HepG2 (cell line): Measurements from ENCODE around the gene CLEC2D. TPM values are rescaled to one million over a fixed set of nuclear protein-coding genes. Genes with fewer than 3 reads are reported as not detected.

Source experiments
- ATAC-seq: fragments of 200-7000 bp; cut with Tn5 transposase; 3 replicates; pipeline ENCODE4 v1.9.1; 2020; ENCODE audit warnings: mild to moderate bottlenecking, moderate library complexity
- BruUV-seq: library from RNA; stranded (reverse); fragments of 400-500 nt; replicated peaks from 2 replicates; lab custom pipeline; 2021; lab: Mats Ljungman, UMichigan
- CTCF ChIA-PET: fragments of 300-600 bp; formaldehyde crosslinking; extraction: SDS; loops from one replicate; lab custom pipeline; 2021; ENCODE audit warnings: low total read pairs, inconsistent platforms, low intra/inter-chr PET ratio; lab: Yijun Ruan, JAX
- POLR2A ChIA-PET: fragments of 350-600 bp; sonication (Branson Sonifier 250); formaldehyde crosslinking; loops from one replicate; lab custom pipeline; 2020; ENCODE audit warnings: antibody characterized with exemption, inconsistent platforms; lab: Yijun Ruan, JAX
- DNase-seq: peaks from one replicate; pipeline ENCODE4 v3.0.0-alpha.2; 2015; ENCODE audit warnings: low spot score
- FAIRE-seq: peaks from 3 replicates; lab custom pipeline; 2011; peaks lifted over from hg19 to GRCh38; lab: Jason Lieb, UNC
- H2AFZ ChIP-seq: one replicate; pipeline ENCODE4 v1.6.1; 2011; ENCODE audit warnings: low read length, inconsistent platforms
- H3K27ac ChIP-seq: fragments of 300-600 bp; 3 replicates; pipeline ENCODE4 v1.8.0; 2011; ENCODE audit warnings: mixed run types, mild to moderate bottlenecking, mixed read lengths, low read length, inconsistent platforms; ENCODE audit not compliant: insufficient read depth; ENCODE audit errors: extremely low read length
- H3K27me3 ChIP-seq, 2 experiments: fragments of 200-600 bp in 1 of 2; 2 replicates in 1 of 2; 3 replicates in 1 of 2; pipeline versions ENCODE4 v1.6.0 to v1.8.0; 2011; ENCODE audit warnings: low read length in 2 of 2, mild to moderate bottlenecking in 2 of 2, moderate library complexity in 2 of 2, inconsistent platforms in 1 of 2; ENCODE audit not compliant: insufficient read depth in 2 of 2, control insufficient read depth in 1 of 2
- H3K36me3 ChIP-seq, 2 experiments: fragments of 200-600 bp in 1 of 2; replicated peaks in 1 of 2; 2 replicates in 1 of 2; 3 replicates in 1 of 2; pipeline versions ENCODE4 v1.5.1 to v1.8.0; 2011; ENCODE audit warnings: low read length in 2 of 2, inconsistent platforms in 1 of 2; ENCODE audit not compliant: insufficient read depth in 2 of 2, control insufficient read depth in 1 of 2
- H3K4me1 ChIP-seq: 2 replicates; pipeline ENCODE4 v1.5.1; 2012; ENCODE audit warnings: low read length, inconsistent platforms; ENCODE audit not compliant: insufficient read depth
- H3K4me2 ChIP-seq: 2 replicates; pipeline ENCODE4 v1.6.0; 2011; ENCODE audit warnings: low read depth, low read length, inconsistent platforms
- H3K4me3 ChIP-seq, 3 experiments: fragments of 200-600 bp in 1 of 3; sonication (generic), shearing (Covaris generic) in 1 of 3; replicated peaks in 1 of 3; 2 replicates each; pipeline ENCODE4 v1.5.1; 2011 to 2016; ENCODE audit warnings: low read length in 3 of 3, inconsistent platforms in 2 of 3, low read depth in 2 of 3, mild to moderate bottlenecking in 2 of 3, control low read depth in 1 of 3, mixed read lengths in 1 of 3; ENCODE audit not compliant: insufficient read depth in 1 of 3
- H3K79me2 ChIP-seq: one replicate; pipeline ENCODE4 v1.6.1; 2011; ENCODE audit warnings: low read length, inconsistent platforms; ENCODE audit not compliant: insufficient read depth
- H3K9ac ChIP-seq: 2 replicates; pipeline ENCODE4 v1.6.0; 2011; ENCODE audit warnings: mild to moderate bottlenecking, low read depth, low read length, inconsistent platforms; ENCODE audit not compliant: insufficient read depth
- H3K9me3 ChIP-seq: 2 replicates; pipeline ENCODE4 v1.5.1; 2012; ENCODE audit warnings: mild to moderate bottlenecking, low read length
- H4K20me1 ChIP-seq: 2 replicates; pipeline ENCODE4 v1.6.0; 2011; ENCODE audit warnings: inconsistent platforms, mild to moderate bottlenecking, low read length, moderate library complexity; ENCODE audit not compliant: insufficient read depth
- GLI4 ChIP-seq: sonication (generic); formaldehyde crosslinking; IDR thresholded peaks from 2 replicates; pipeline ENCODE4 v1.5.1; 2020; ENCODE audit warnings: missing genetic modification reagents, mild to moderate bottlenecking, moderate library complexity, borderline replicate concordance
- GTF3A ChIP-seq: sonication (generic); formaldehyde crosslinking; conservative IDR thresholded peaks from 2 replicates; pipeline ENCODE4 v1.4.0; 2020; ENCODE audit warnings: mild to moderate bottlenecking, missing genetic modification reagents
- JUND ChIP-seq: sonication (generic); formaldehyde crosslinking; IDR thresholded peaks from 2 replicates; pipeline ENCODE4 v1.8.0; 2022; ENCODE audit warnings: mild to moderate bottlenecking, missing genetic modification reagents
- KLF15 ChIP-seq: sonication (generic); formaldehyde crosslinking; IDR thresholded peaks from 2 replicates; pipeline ENCODE4 v1.8.1; 2023; ENCODE audit warnings: borderline replicate concordance, mild to moderate bottlenecking, inconsistent platforms, missing genetic modification reagents, mixed read lengths
- MYPOP ChIP-seq: sonication (generic); formaldehyde crosslinking; IDR thresholded peaks from 2 replicates; pipeline ENCODE4 v1.8.1; 2023; ENCODE audit warnings: mild to moderate bottlenecking, moderate library complexity, missing genetic modification reagents
- ONECUT2 ChIP-seq: sonication (generic); formaldehyde crosslinking; IDR thresholded peaks from 2 replicates; pipeline ENCODE4 v1.4.0; 2020; ENCODE audit warnings: missing genetic modification reagents
- RCOR2 ChIP-seq: IDR thresholded peaks from 2 replicates; pipeline ENCODE4 v1.6.1; 2016; ENCODE audit warnings: missing biosample characterization, missing genetic modification reagents
- SAFB2 ChIP-seq: sonication (generic); formaldehyde crosslinking; IDR thresholded peaks from 2 replicates; pipeline ENCODE4 v1.5.1; 2020; ENCODE audit warnings: missing genetic modification reagents, low read depth, mild to moderate bottlenecking, borderline replicate concordance
- SOX13 ChIP-seq, 3 experiments: fragments of 450-650 bp in 1 of 3; sonication (generic) in 1 of 3; formaldehyde crosslinking in 1 of 3; IDR thresholded peaks in 2 of 3; conservative IDR thresholded peaks in 1 of 3; 2 replicates each; pipeline versions ENCODE4 v1.5.0 to v1.6.1; 2016 to 2020; ENCODE audit warnings: antibody characterized with exemption in 1 of 3, mild to moderate bottlenecking in 1 of 3, missing compliant biosample characterization in 1 of 3, missing genetic modification reagents in 1 of 3, moderate library complexity in 1 of 3
- SP2 ChIP-seq: sonication (generic); formaldehyde crosslinking; IDR thresholded peaks from 2 replicates; pipeline ENCODE4 v1.5.1; 2020; ENCODE audit warnings: mild to moderate bottlenecking, missing genetic modification reagents
- TAF15 ChIP-seq: fragments of 200-400 bp; formaldehyde crosslinking; IDR thresholded peaks from one replicate; pipeline ENCODE4 v1.6.1; 2018; ENCODE audit warnings: mild to moderate bottlenecking, low read depth, low read length; ENCODE audit not compliant: poor library complexity, severe bottlenecking
- TEAD3 ChIP-seq: optimal IDR thresholded peaks from 2 replicates; pipeline ENCODE3; 2016; ENCODE audit warnings: borderline replicate concordance
- ZNF256 ChIP-seq: sonication (generic); formaldehyde crosslinking; conservative IDR thresholded peaks from 2 replicates; pipeline ENCODE4 v1.4.0; 2020; ENCODE audit warnings: missing genetic modification reagents
- WGBS: methylation state at CpG from one replicate; pipeline ENCODE4 v1.1.6; 2017; ENCODE audit warnings: low lambda C conversion rate; 5-methylcytosine and 5-hydroxymethylcytosine counted together
- in situ Hi-C: cut with HindIII; loops from 2 replicates; pipeline ENCODE4 v1.10.0; 2017; ENCODE audit warnings: low pct_unique_long_range_greater_than_20kb; ENCODE audit not compliant: extremely low pct_ligation_motif_present
- intact Hi-C: fragments of 100-400 bp; cut with micrococcal nuclease; formaldehyde crosslinking; loops from one replicate; pipeline ENCODE4 v1.10.0; 2022; ENCODE audit not compliant: unreplicated experiment
- polyA plus RNA-seq, 8 experiments: library from polyadenylated mRNA; depleted of rRNA in 3 of 8; stranded (reverse) in 7 of 8; unstranded in 1 of 8; fragments of >200 nt; fragmentation: Illumina TruSeq in 4 of 8; extraction: Trizol in 4 of 8; gene quantifications; 2 replicates each; pipeline versions ENCODE4 v1.2.1 to v1.2.3, GENCODE V29; 2011 to 2016; ENCODE audit warnings: low read depth in 4 of 8, missing spikeins in 1 of 8, mixed read lengths in 1 of 8; ENCODE audit not compliant: insufficient read depth in 1 of 8
- total RNA-seq, 5 experiments: library from RNA; depleted of rRNA; stranded (reverse); fragments of >200 nt; fragmentation: Illumina TruSeq; extraction: Trizol; gene quantifications; 2 replicates each; pipeline ENCODE4 v1.2.3, GENCODE V29; 2016; ENCODE audit warnings: low read depth in 1 of 5
- TF ChIP-seq, protein P1 (sequence below): sonication (generic); formaldehyde crosslinking; IDR thresholded peaks from 2 replicates; pipeline ENCODE4 v1.8.0; 2022; ENCODE audit warnings: missing genetic modification reagents, mild to moderate bottlenecking, inconsistent platforms, borderline replicate concordance
- TF ChIP-seq, protein P2 (sequence below): sonication (generic); formaldehyde crosslinking; IDR thresholded peaks from 2 replicates; pipeline ENCODE4 v1.5.1; 2020; ENCODE audit warnings: missing genetic modification reagents, mild to moderate bottlenecking, borderline replicate concordance

CLEC2D gene
- total and polyA plus RNA-seq, 2 of the 13 experiments (the other 11 are each of a cell fraction or from before 2014, with no cell fraction given), result 2.5 to 8.6 TPM

GRCh38 chr12:9634177-9634803, 35.2 kb upstream of the CLEC2D start (continued):
- TF ChIP-seq, protein P1, sequence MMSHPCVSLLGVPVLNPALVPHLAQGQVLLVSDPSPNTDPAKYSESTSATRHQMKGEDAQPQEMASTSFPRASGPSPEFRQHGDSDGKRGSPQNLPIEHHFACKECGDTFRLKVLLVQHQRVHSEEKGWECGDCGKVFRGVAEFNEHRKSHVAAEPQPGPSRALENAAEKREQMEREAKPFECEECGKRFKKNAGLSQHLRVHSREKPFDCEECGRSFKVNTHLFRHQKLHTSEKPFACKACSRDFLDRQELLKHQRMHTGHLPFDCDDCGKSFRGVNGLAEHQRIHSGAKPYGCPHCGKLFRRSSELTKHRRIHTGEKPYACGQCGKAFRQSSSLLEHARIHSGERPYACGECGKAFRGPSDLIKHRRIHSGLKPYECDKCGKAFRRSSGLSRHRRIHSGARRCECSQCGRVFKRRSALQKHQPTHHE (CRISPR knock-in tag), result no peak

DNA sequence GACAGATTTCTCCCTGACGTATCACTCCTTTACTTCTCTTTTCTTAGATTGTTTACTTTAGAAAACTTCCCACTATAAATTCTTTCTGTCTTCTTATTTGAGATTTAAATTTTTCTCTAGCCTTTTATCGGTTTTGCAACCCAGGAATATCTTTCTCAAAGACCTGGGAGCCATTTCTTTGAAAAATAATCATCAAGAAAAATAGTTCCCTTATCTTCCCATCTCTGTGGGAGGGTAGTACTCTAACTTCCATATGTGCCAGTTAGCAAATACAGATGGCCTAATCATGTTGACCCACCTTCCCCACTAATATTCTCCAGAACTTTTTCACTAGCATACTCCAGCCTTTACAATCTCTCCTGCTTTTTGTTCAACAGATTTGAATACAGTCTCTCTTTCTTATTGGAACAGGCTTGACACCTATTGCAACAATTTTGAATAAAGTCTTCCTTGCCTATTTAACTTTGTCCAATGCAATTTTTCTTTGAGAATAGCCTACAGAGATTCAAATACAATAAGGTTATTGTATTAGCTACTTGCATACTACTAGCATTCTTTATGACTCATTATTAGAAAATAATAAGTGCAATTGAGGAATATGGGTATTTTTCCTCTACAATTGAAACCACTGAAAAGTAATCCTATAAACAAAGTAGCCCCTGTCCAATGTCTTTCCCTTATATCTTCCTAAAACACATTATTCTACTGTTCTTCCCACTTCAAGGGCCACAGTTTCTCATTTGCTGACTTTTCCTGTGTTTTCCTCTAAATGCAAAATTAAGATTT, 34.4 kb upstream of the CLEC2D start:
- no peaks in the 10 kb centered on the region for H3K79me2 ChIP-seq
- ChIA-PET POLR2A (no interaction called here), CTCF (interaction anchor here (1.6 to 3.2 kb wide), 2 partner anchors 59 to 72 kb away, joined by 5 to 52 read pairs; no protein-coding TSS in a partner anchor)
- no peaks in the 10 kb centered on the region for H3K36me3 ChIP-seq
- no TSS peak for BruUV-seq
- intact Hi-C loops (loop anchor here (1.0 kb wide), 1 partner anchor 73 kb away; no protein-coding TSS in a partner anchor), in situ Hi-C loops (no loop called here)
- H2AFZ ChIP-seq, result no peak overlapping the region
- H3K9me3 ChIP-seq, result no peaks in the 10 kb centered on the region
- DNase-seq (no peak), FAIRE-seq (no peak), ATAC-seq (no peak)
- no peak overlapping the region for H3K27ac ChIP-seq
- H3K4me1 ChIP-seq, result no peaks in the 10 kb centered on the region
- 63% methylated on average over 2 of the region's 2 CpGs for WGBS
- no peaks in the 10 kb centered on the region for H4K20me1 ChIP-seq
- no peak for TF ChIP-seq GTF3A (CRISPR knock-in tag)
- TF ChIP-seq SOX13 (IDR thresholded peaks at IDR 0.05), result no peak
- TF ChIP-seq SOX13 (CRISPR knock-in tag; conservative IDR thresholded peaks at IDR 0.05 in 1 of 2, IDR thresholded peaks at IDR 0.05 in 1 of 2), result no peak
- no peak for TF ChIP-seq GLI4 (CRISPR knock-in tag)
- TF ChIP-seq ONECUT2 (CRISPR knock-in tag), result no peak
- no peak for TF ChIP-seq TAF15
- no peak for TF ChIP-seq SAFB2 (CRISPR knock-in tag)
- TF ChIP-seq ZNF256, result no peak
- no peak for TF ChIP-seq JUND (CRISPR knock-in tag)
- no peak for TF ChIP-seq MYPOP (CRISPR knock-in tag)
- TF ChIP-seq TEAD3 (CRISPR knock-in tag), result no peak
- TF ChIP-seq SP2 (CRISPR knock-in tag), result no peak
- no peak for TF ChIP-seq KLF15
- TF ChIP-seq RCOR2 (CRISPR knock-in tag), result no peak
- TF ChIP-seq, protein P2, sequence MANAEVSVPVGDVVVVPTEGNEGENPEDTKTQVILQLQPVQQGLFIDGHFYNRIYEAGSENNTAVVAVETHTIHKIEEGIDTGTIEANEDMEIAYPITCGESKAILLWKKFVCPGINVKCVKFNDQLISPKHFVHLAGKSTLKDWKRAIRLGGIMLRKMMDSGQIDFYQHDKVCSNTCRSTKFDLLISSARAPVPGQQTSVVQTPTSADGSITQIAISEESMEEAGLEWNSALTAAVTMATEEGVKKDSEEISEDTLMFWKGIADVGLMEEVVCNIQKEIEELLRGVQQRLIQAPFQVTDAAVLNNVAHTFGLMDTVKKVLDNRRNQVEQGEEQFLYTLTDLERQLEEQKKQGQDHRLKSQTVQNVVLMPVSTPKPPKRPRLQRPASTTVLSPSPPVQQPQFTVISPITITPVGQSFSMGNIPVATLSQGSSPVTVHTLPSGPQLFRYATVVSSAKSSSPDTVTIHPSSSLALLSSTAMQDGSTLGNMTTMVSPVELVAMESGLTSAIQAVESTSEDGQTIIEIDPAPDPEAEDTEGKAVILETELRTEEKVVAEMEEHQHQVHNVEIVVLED, result no peak
- no peaks in the 10 kb centered on the region for H3K27me3 ChIP-seq
- H3K4me3 ChIP-seq, result no peak overlapping the region
- no peak overlapping the region for H3K9ac ChIP-seq
- H3K4me2 ChIP-seq, result no peak overlapping the region
